H9 (cell line): ENCODE data around the gene FAT2. TPM values are rescaled to one million over a fixed set of nuclear protein-coding genes. Genes with fewer than 3 reads are reported as not detected.

Source experiments
- DNase-seq: peaks from one replicate; pipeline ENCODE4 v3.0.0-alpha.2; 2017
- H2AFZ ChIP-seq: one replicate; pipeline ENCODE4 v1.6.1; 2013; ENCODE audit warnings: mild to moderate bottlenecking, low read length, control low read depth, moderate library complexity
- H2AK5ac ChIP-seq: 2 replicates; pipeline ENCODE4 v1.6.1; 2013; ENCODE audit warnings: low read length, control low read depth, mixed read lengths; ENCODE audit not compliant: insufficient read length
- H2BK120ac ChIP-seq: one replicate; pipeline ENCODE4 v1.6.1; 2013; ENCODE audit warnings: low read depth, mild to moderate bottlenecking, low read length, control low read depth, inconsistent platforms; ENCODE audit not compliant: poor library complexity, severe bottlenecking
- H2BK12ac ChIP-seq: 2 replicates; pipeline ENCODE4 v1.6.1; 2013; ENCODE audit warnings: low read length, control low read depth, mixed read lengths, low read depth; ENCODE audit not compliant: insufficient read length
- H2BK15ac ChIP-seq: 2 replicates; pipeline ENCODE4 v1.6.1; 2013; ENCODE audit warnings: low read depth, low read length, control low read depth
- H2BK20ac ChIP-seq: one replicate; pipeline ENCODE4 v1.6.1; 2013; ENCODE audit warnings: low read depth, mild to moderate bottlenecking, low read length, control low read depth, inconsistent platforms; ENCODE audit not compliant: poor library complexity, severe bottlenecking
- H2BK5ac ChIP-seq: 2 replicates; pipeline ENCODE4 v1.6.1; 2013; ENCODE audit warnings: low read length, control low read depth, mixed read lengths; ENCODE audit not compliant: insufficient read length
- H3K14ac ChIP-seq: 2 replicates; pipeline ENCODE4 v1.6.1; 2013; ENCODE audit warnings: low read length, control low read depth; ENCODE audit not compliant: insufficient read depth
- H3K18ac ChIP-seq: 2 replicates; pipeline ENCODE4 v1.6.1; 2013; ENCODE audit warnings: low read depth, mild to moderate bottlenecking, mixed read lengths, low read length, control low read depth; ENCODE audit not compliant: insufficient read length
- H3K23ac ChIP-seq: 2 replicates; pipeline ENCODE4 v1.6.1; 2013; ENCODE audit warnings: low read length, control low read depth, mixed read lengths, low read depth; ENCODE audit not compliant: insufficient read length
- H3K23me2 ChIP-seq: 2 replicates; pipeline ENCODE4 v1.6.1; 2013; ENCODE audit warnings: low read depth, mild to moderate bottlenecking, mixed read lengths, low read length, control low read depth; ENCODE audit not compliant: insufficient read length, poor library complexity, severe bottlenecking
- H3K27ac ChIP-seq: 2 replicates; pipeline ENCODE4 v1.5.1; 2013; ENCODE audit warnings: low read length, control low read depth, mixed read lengths, low read depth; ENCODE audit not compliant: insufficient read length
- H3K27me3 ChIP-seq: 2 replicates; pipeline ENCODE4 v1.6.1; 2013; ENCODE audit warnings: low read length, control low read depth, inconsistent platforms; ENCODE audit not compliant: insufficient read depth
- H3K4ac ChIP-seq: 2 replicates; pipeline ENCODE4 v1.6.1; 2013; ENCODE audit warnings: low read depth, mild to moderate bottlenecking, control low read depth, inconsistent platforms, low read length, moderate library complexity
- H3K4me1 ChIP-seq: 2 replicates; pipeline ENCODE4 v1.6.1; 2013; ENCODE audit warnings: low read length, control low read depth, inconsistent platforms; ENCODE audit not compliant: insufficient read depth
- H3K4me2 ChIP-seq: 2 replicates; pipeline ENCODE4 v1.6.1; 2013; ENCODE audit warnings: low read length, control low read depth, mixed read lengths; ENCODE audit not compliant: insufficient read length, insufficient read depth
- H3K56ac ChIP-seq: 2 replicates; pipeline ENCODE4 v1.6.1; 2013; ENCODE audit warnings: low read depth, mild to moderate bottlenecking, mixed read lengths, low read length, control low read depth; ENCODE audit not compliant: insufficient read length
- H3K79me1 ChIP-seq: 2 replicates; pipeline ENCODE4 v1.6.1; 2013; ENCODE audit warnings: low read depth, mild to moderate bottlenecking, moderate library complexity, low read length, control low read depth, inconsistent platforms; ENCODE audit not compliant: insufficient read depth, poor library complexity, severe bottlenecking
- H3K79me2 ChIP-seq: 2 replicates; pipeline ENCODE4 v1.6.1; 2013; ENCODE audit warnings: low read length, control low read depth, inconsistent platforms; ENCODE audit not compliant: insufficient read depth
- H3K9ac ChIP-seq: 2 replicates; pipeline ENCODE4 v1.6.1; 2013; ENCODE audit warnings: low read length, control low read depth, mixed read lengths; ENCODE audit not compliant: insufficient read length; ENCODE audit errors: extremely low read depth
- H3K9me3 ChIP-seq: one replicate; pipeline ENCODE4 v1.6.1; 2013; ENCODE audit warnings: low read depth, low read length, inconsistent platforms; ENCODE audit not compliant: control insufficient read depth
- H3T11ph ChIP-seq: one replicate; pipeline ENCODE4 v1.6.1; 2013; ENCODE audit warnings: mild to moderate bottlenecking, low read length, control low read depth, inconsistent platforms
- H4K20me1 ChIP-seq: one replicate; pipeline ENCODE4 v1.6.1; 2013; ENCODE audit not compliant: control insufficient read depth, insufficient read length, insufficient read depth
- H4K5ac ChIP-seq: 2 replicates; pipeline ENCODE4 v1.6.1; 2013; ENCODE audit warnings: low read depth, mild to moderate bottlenecking, mixed read lengths, low read length, control low read depth; ENCODE audit not compliant: insufficient read length
- H4K8ac ChIP-seq: replicated peaks from 2 replicates; pipeline ENCODE4 v1.6.1; 2013; ENCODE audit warnings: low read length, control low read depth, mixed read lengths, low read depth; ENCODE audit not compliant: insufficient read length
- H4K91ac ChIP-seq: 2 replicates; pipeline ENCODE4 v1.6.1; 2013; ENCODE audit warnings: low read depth, mild to moderate bottlenecking, moderate library complexity, mixed read lengths, low read length, control low read depth; ENCODE audit not compliant: insufficient read length
- H3K27ac Mint-ChIP-seq, 3 experiments: 2 replicates in 2 of 3; 3 replicates in 1 of 3; pipeline ENCODE4 v1.8.0; 2020 to 2021; ENCODE audit warnings: mixed read lengths in 3 of 3, mild to moderate bottlenecking in 1 of 3, moderate library complexity in 1 of 3
- H3K27me3 Mint-ChIP-seq: 2 replicates; pipeline ENCODE4 v1.8.0; 2021; ENCODE audit warnings: low read depth, mild to moderate bottlenecking, moderate library complexity, mixed read lengths
- H3K36me3 Mint-ChIP-seq, 3 experiments: 2 replicates in 2 of 3; 3 replicates in 1 of 3; pipeline ENCODE4 v1.8.0; 2020 to 2021; ENCODE audit warnings: low read depth in 3 of 3, mixed read lengths in 3 of 3; ENCODE audit not compliant: insufficient read depth in 1 of 3
- H3K4me1 Mint-ChIP-seq, 2 experiments: 2 replicates each; pipeline ENCODE4 v1.8.0; 2020; ENCODE audit warnings: mixed read lengths in 2 of 2
- H3K4me3 Mint-ChIP-seq, 2 experiments: 2 replicates in 1 of 2; 3 replicates in 1 of 2; pipeline ENCODE4 v1.8.0; 2020 to 2021; ENCODE audit warnings: mild to moderate bottlenecking in 2 of 2, mixed read lengths in 2 of 2, moderate library complexity in 1 of 2
- H3K9me3 Mint-ChIP-seq, 2 experiments: 2 replicates in 1 of 2; 3 replicates in 1 of 2; pipeline ENCODE4 v1.8.0; 2020; ENCODE audit warnings: mild to moderate bottlenecking in 2 of 2, mixed read lengths in 2 of 2, moderate library complexity in 1 of 2
- CTCF ChIP-seq: fragments of 200-600 bp; sonication (generic); conservative IDR thresholded peaks from 3 replicates; pipeline ENCODE4 v1.8.0; 2021; ENCODE audit warnings: antibody characterized with exemption, mild to moderate bottlenecking
- total RNA-seq: library from RNA; stranded (reverse); gene quantifications from 2 replicates; pipeline ENCODE4 v1.2.1, GENCODE V29; 2021

Gene FAT2
- total RNA-seq, 1 experiment from 2014 or later: 0.15 TPM

- no peak for TF ChIP-seq CTCF
- Histone ChIP-seq H4K20me1 (no peaks in the 10 kb centered on the region), H2BK15ac (no peak overlapping the region), H3K79me1 (no peaks in the 10 kb centered on the region), H2BK120ac (no peak overlapping the region), H2BK5ac (no peak overlapping the region), H3K23ac (no peak overlapping the region), H3K27me3 (no peaks in the 10 kb centered on the region), H3K14ac (no peak overlapping the region), H2AK5ac (no peak overlapping the region), H3K79me2 (no peaks in the 10 kb centered on the region), H3K18ac (no peak overlapping the region), H3K4me1 (no peaks in the 10 kb centered on the region; the same call in 1 of the 2 replicates), H3K4me2 (no peak overlapping the region), H3K9ac (no peak overlapping the region), H2AFZ (no peak overlapping the region), H4K5ac (no peak overlapping the region), H4K91ac (no peak overlapping the region), H3K4ac (no peak overlapping the region), H3K27ac (no peak overlapping the region), H4K8ac (no peak overlapping the region), H3K23me2 (no peaks in the 10 kb centered on the region), H3K9me3 (no peaks in the 10 kb centered on the region), H2BK20ac (no peak overlapping the region), H3T11ph (no peak overlapping the region), H3K56ac (no peak overlapping the region), H2BK12ac (no peak overlapping the region)
- no peaks in the 10 kb centered on the region for H3K9me3 Mint-ChIP-seq
- H3K27ac Mint-ChIP-seq: no peak overlapping the region
- H3K4me3 Mint-ChIP-seq: no peak overlapping the region
- no peak for DNase-seq
- H3K27me3 Mint-ChIP-seq: peaks cover 16% of the 10 kb centered on the region
- peaks cover 23 to 24% of the 10 kb centered on the region in 2 experiments for H3K4me1 Mint-ChIP-seq
- H3K36me3 Mint-ChIP-seq: no peaks in the 10 kb centered on the region
Observed at GRCh38 chr5:151602806-151603205, 11.7 kb upstream of the FAT2 start.
